Natural killer cell (primary cell): ENCODE measurements around the gene NCEH1. TPM values are rescaled to one million over a fixed set of nuclear protein-coding genes. Genes with fewer than 3 reads are reported as not detected.

Experiments
- total RNA-seq, 4 donors: library from RNA; stranded (reverse); fragments of 120-200 nt in 1 of 4; gene quantifications; one replicate each; pipeline versions ENCODE4 v1.2.3 to v1.2.4, GENCODE V29; 2013 to 2022

NCEH1 gene
- total RNA-seq, 3 donors from 2014 or later (not counting 1 experiment from before 2014, with no cell fraction given): 3.5 to 6.8 (median 5.3) TPM

Other genes starting within 250 kb of the NCEH1 start
- 10 to 100 TPM in 2 of 3 donors, 1 to 10 TPM in 1; 9.5 to 27.7 (median 18.4) TPM for gene TNFSF10, start 187.6 kb downstream of the NCEH1 start, total RNA-seq
- gene ECT2, start 39.7 kb upstream of the NCEH1 start, total RNA-seq: 1 to 10 TPM; 2.9 to 7.0 (median 4.8) TPM